NOMO-1 treated with DMSO at 0.1 percent for 48 hours (cell line): ENCODE measurements around the gene BPIFB6.

Experiments
- DNase-seq: peaks from one replicate; lab custom pipeline; 2025; ENCODE audit not compliant: unreplicated experiment; lab: John Stamatoyannopoulos, UW

The BPIFB6 gene

DNA sequence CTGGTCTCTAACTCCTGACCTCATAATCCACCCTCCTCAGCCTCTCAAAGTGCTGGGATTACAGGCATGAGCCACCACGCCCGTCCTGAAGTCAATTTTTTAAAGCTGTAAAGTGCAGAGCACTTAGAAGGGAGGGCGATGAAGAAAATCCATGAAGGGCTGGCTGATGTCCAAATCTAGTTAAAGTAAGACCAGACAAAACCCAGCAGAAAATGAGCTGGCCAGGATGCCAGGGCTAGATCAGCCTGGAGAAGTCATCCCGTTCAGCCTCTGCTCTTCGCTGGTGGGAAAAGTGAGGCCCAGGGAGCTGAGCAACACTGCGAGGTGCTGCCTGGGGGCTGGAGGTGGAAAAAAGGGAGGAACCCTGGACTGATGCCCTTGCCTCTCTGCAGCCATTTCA is 51.1 kb downstream of the BPIFB6 start:
- DNase-seq: no peak

DNA sequence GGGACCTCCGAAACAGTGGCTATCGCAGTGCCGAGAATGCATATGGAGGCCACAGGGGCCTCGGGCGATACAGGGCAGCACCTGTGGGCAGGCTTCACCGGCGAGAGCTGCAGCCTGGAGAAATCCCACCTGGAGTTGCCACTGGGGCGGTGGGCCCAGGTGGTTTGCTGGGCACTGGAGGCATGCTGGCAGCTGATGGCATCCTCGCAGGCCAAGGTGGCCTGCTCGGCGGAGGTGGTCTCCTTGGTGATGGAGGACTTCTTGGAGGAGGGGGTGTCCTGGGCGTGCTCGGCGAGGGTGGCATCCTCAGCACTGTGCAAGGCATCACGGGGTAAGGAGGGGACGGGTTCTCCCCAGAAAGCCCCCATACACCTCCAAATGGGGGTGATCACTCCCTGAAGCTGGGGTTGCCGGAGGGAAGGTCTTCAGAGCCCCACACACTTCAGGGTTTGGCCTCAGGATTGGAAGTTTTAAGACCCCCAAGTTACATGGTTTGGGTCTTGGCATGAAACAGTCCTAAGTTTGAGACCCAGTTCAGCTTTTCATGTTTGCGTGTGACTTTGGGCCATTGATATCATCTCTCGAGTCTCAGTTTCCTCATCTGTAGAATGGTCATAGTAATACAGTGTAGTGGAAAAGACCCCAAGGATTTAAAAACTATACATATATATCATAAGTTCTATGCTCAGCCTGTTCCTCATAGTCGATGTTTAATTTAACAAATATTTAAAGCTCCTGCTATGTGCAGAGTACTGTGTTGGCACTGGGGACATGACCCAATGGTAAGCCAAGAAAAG is 52.3 kb downstream of the BPIFB6 start:
- no peak for DNase-seq

DNA sequence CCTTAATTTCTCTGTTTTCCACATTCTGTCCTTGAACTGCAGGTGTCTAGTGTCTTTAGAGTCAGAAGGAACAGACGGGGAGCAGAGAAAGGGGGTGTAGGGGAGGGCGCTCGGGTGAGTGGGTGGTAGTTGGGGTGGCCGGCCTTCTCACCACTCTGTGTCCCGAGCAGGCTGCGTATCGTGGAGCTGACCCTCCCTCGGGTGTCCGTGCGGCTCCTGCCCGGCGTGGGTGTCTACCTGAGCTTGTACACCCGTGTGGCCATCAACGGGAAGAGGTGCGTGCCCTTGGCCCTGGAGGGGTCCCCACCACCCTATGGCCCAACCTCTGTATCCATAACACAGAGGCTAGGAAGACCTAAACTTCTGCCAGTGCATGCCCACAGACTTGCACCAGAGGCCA is 53.3 kb downstream of the BPIFB6 start:
- no peak for DNase-seq

DNA sequence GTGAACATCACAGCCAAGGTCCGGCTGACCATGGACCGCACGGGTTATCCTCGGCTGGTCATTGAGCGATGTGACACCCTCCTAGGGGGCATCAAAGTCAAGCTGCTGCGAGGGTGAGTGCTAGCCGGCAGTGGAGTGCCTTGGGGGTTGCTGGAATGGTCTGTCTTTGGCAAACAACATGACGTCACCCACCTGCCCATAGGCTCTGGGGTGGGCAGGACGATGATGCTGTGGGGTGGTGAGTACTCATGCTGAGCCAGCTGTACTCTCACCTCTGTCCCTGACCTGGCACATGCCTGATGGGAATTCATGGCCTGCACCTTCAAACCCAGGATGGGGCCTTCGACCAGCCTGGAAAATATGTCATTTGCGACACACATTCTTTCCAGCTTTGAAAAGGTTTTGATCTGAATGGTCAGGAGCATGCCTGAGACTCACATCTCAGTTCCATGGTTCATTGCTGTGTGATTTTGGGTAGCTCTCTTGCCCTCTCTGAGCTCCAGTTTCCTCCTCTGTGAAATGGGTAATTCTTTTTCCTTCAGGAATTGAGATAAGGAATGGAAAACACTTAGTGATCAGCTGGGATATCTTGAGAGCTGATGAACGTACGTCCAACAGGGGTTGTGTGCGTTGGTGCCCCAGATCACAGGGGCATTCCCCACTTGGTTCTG is 54.7 kb downstream of the BPIFB6 start:
- no peak for DNase-seq

DNA sequence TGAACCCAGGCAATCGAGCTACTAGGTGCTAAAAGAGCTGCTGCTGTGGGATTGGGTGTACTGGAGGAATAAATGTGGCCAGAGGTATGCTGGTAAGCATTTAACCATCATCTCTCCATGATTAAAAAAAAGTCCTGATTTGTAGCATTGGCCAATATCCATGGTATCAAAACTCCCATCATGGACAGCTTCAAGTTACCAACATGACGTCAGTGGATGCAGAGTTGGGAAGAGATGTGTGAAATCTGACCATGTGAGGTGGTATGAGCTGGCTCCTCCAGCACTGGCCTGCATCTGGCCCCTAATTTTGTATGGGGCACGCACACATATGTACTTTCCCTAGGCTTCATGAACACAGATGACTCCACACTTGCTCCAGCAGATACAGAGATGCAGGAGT is 59.7 kb downstream of the BPIFB6 start:
- DNase-seq: no peak

DNA sequence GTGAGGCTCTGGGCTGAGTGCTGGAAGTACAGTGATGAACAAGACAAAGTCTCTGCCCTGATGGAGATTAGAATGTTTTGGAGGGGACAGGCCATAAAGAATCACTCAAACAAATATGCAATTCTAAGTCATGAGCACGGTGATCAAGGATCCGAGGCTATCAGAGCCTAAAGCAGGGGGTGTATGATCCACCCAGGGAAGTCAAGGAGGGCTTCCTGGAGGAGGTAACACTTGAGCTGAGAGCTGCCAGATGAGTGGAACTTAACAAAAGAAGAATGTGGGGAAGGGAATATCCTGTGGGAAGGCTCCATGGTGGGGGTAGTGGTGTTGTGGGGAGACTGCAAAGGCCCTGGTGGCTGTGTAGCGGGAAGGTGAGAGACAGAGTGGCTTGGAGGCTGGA is 60.2 kb downstream of the BPIFB6 start:
- DNase-seq: no peak

DNA sequence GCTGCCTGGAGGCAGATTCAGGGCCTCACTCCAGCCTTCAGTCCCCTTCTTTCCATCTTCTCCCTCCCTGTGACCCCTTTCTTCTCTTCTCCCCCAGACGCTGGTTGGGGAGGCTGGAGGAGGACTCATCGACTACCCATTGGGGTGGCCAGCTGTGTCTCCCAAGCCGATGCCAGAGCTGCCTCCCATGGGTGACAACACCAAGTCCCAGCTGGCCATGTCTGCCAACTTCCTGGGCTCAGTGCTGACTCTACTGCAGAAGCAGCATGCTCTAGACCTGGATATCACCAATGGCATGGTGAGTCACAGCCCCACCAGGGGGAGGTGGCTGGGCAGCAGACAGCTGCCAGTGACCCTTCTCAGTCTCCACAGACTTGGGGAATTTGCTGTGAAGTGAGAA is 60.9 kb downstream of the BPIFB6 start:
- DNase-seq: no peak

DNA sequence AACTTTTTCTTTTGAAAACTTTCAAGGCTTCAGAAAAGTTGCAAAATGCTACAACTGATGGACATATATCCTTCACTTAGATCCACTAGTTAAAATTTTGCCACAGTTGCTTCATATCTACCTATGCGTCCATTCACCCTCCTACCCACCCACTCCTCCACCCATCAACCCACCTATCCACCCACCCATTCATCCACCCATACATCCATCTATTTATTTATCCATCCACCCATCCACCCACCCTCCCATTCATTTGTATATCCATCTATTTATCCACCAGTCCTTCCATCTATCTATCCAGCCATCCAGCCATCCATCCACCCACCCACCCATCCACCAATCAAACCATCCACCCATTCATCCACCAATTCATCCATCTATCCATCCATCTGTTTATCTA is 61.6 kb downstream of the BPIFB6 start:
- no peak for DNase-seq

DNA sequence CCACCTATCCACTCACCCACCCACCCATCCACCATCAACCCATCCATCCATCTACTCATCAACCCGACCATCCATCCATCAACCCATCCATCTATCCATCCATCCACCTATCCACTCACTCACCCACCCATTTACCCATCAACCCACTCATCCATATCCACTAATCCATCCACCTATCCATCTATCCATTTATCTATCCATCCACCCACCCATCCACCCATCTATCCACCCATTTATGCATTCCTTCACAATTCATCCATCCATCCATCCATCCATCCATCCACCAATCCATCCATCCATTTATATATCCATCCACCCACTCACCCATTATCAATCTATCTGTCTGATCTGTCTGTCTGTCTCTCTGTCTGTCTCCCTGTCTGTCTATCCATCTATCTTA is 62.1 kb downstream of the BPIFB6 start:
- DNase-seq: no peak
